ENCODE measurements around the gene ZFAND4.
"Not testable (repeated sequence)": the region's sequence is repeated elsewhere in the genome, so short reads cannot be mapped to it uniquely, and the experiment has no call there.

The ZFAND4 gene

DNA sequence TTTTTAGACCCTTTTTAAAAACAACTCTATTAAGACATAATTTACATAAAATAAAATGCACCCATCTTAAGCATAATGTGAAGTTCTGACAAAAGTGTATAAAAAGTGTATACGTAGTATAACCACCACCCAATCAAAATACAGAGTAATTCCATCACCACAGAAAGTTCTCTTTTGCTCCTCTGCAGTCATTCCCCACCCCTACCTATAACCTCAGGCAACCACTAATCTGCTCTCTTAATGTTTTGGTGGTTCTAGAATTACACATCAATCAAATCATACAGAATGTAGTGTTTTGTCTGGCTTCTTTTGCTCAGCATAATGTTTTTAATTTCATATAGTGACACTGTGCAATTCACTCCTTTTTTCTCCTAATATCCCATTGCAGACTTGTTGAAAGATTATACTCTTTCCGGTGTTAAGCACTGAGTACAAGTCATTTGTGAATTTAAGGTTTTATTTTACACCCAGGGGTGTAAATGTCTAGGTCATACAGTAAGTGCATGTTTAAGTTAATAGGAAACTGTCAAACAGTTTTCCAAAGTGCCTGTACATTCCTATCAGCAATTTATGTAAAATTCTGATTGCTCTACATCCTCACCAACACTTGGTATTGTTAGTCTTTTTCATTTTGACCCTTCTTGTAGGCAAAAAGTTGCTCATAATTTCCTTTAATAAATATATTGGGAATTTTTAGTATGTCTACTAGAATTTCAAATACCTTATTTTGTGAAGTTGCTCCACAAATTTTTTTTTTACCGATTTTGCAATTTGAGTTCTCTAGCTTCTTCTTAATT, 86.3 kb downstream of the ZFAND4 start:
- DNase-seq = no peak

GRCh38 chr10:45585131-45585530, 87.4 kb downstream of the ZFAND4 start:
- no peak for DNase-seq

DNA sequence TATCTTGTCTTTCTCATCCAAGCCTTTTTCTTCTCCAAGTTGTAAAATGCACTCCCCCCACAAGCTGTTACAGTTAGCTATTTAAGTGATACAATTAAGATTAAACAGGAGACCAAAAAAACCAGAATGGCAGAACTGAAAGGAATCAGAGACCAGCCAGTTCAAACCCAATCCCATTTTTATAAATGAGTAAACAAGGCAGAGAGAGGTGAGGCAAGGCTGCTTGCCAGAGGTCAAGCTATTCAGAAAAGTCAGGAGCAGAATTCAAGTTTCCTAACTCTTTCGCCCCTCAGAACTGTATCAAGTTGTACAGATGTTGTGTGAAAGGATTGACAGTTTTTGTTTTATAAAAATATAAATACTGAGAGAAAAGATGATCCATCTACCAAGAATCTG, 90.2 kb downstream of the ZFAND4 start:
- DNase-seq = no peak

DNA sequence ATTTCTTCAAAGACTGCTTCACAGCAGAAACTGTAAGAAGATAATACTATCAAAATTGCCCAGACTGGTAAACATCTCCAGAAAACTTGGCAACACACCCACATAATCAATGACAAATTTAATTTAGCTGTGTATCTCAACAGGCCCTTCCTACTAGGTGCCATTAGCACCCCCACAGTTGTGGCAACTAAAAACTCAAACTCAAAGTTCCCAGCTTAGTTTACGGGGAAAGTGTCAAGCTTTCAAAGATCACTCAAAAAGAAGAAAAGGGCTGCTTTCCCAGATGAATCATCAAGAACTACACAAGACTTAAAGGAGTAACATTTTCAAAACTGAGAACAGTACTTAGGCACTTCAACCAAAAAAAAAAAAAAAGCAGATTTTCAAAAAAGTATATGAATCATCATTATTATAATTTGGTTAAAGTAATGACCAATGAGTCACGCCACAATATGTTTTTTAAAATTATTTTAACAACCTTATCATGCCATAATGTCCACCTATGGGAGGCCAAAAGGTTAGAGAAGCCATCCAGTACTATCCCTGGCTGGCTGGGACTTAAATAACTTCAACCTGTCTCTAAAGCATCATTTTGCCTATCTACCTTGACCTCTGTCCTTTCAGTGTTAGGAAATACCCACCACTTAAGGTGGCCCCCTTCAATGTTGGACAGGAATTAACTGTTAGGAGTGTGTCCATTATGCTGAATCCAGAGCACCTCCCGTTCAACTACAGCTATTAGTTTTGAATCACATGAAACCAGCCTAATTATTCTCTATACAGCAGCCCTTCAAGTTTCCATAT, 90.8 kb downstream of the ZFAND4 start:
- DNase-seq = no peak

GRCh38 chr10:45581216-45581549, 91.4 kb downstream of the ZFAND4 start:
- no peak for DNase-seq

GRCh38 chr10:45580371-45581215, 92.0 kb downstream of the ZFAND4 start:
- no peak for DNase-seq

- DNase-seq = no peak
Observed at GRCh38 chr10:45578384-45578971, 94.1 kb downstream of the ZFAND4 start.

- DNase-seq = no peak
Observed at GRCh38 chr10:45575966-45576597, 96.5 kb downstream of the ZFAND4 start.

DNA sequence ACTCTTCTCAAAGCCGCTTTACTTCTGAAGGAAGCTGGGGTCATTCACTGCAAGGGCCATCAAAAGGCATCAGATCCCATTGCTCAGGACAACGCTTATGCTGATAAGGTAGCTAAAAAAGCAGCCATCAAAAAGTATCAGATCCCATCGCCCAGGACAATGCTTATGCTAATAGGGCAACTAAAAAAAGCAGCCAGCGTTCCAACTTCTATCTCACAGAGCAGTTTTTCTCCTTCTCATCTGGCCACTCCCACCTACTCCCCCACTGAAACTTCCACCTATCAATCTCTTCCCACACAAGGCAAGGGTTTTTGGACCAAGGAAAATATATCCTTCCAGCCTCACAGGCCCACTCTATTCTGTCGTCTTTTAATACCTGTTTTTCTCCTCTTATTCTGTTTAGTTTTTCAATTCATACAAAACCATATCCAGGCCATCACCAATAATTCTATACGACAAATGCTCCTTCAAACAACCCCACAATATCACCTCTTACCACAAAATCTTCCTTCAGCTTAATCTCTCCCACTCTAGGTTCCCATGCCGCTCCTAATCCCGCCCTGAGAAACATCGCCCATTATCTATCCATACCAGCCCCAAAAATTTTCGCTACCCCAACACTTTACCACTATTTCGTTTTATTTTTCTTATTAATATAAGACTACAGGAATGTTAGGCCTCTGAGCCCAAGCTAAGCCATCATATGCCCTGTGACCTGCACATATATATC, 97.4 kb downstream of the ZFAND4 start:
- not testable (repeated sequence) for DNase-seq

DNA sequence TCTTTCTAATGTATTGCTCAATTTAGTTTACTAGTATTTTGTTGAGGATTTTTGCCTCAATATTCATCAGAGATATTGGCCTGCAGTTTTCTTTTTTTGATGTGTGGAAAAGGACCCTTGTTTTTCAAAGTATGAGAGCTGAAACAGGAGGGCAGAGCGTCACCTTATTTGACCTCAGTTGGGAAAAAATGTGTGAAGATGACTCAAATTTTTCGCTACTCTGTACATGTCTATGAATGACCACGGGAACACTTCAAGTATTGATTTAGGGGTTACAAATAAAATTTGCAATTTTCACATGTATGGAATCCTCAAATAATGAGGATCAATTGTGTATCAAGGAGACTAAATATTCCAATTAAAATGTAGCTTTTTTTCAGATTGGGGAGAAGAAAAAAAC, 103.1 kb downstream of the ZFAND4 start:
- no peak for DNase-seq

- no peak for DNase-seq
Observed at GRCh38 chr10:45566415-45566814, 106.2 kb downstream of the ZFAND4 start.
